ENCODE results near the gene FAM53A.

GRCh38 chr4:1703867-1704266, 19.8 kb upstream of the FAM53A start:
- no peak for TF ChIP-seq CTCF (IDR thresholded peaks at IDR 0.05)
- TF ChIP-seq EP300 (IDR thresholded peaks at IDR 0.05): no peak

All from gastroesophageal sphincter (tissue), 3 donors.